ENCODE data around the gene KRTAP10-7. TPM values are rescaled to one million over a fixed set of nuclear protein-coding genes. Genes with fewer than 3 reads are reported as not detected.
"Not testable (repeated sequence)": the region's sequence is repeated elsewhere in the genome, so short reads cannot be mapped to it uniquely, and the experiment has no call there.

Gene KRTAP10-7
- polyA plus RNA-seq, 2 donors: not detected

- no peak overlapping the region for H3K4me3 ChIP-seq (ENCODE audit: low read depth in 1 of 2, low read length in 2 of 2)
These were observed 8.8 kb downstream of the KRTAP10-7 start for GRCh38 chr21:44609193-44609592.

GRCh38 chr21:44610157-44610843 is 9.9 kb downstream of the KRTAP10-7 start:
- H3K4me3 ChIP-seq (ENCODE audit: low read depth in 1 of 2, low read length in 2 of 2); H3K9me3 ChIP-seq (ENCODE audit: control insufficient read depth in 2 of 2, insufficient read depth in 1 of 2, low read depth in 1 of 2, low read length in 1 of 2); H3K27me3 ChIP-seq (ENCODE audit: control insufficient read depth in 1 of 2, insufficient read depth in 2 of 2, low read length in 2 of 2); H3K36me3 ChIP-seq (ENCODE audit: control insufficient read depth in 2 of 2, insufficient read depth in 2 of 2, low read length in 1 of 2); H3K27ac ChIP-seq (ENCODE audit: low read depth in 2 of 2, low read length in 1 of 2); H3K4me1 ChIP-seq (ENCODE audit: control insufficient read depth in 2 of 2, insufficient read depth in 2 of 2, low read length in 1 of 2): not testable (repeated sequence)
- WGBS, 2 donors: 86 to 95% methylated on average over 7 of the region's 7 CpGs

More at GRCh38 chr21:44609193-44609592, 8.8 kb downstream of the KRTAP10-7 start:
- no peaks in the 10 kb centered on the region for H3K36me3 ChIP-seq (ENCODE audit: control insufficient read depth in 2 of 2, insufficient read depth in 2 of 2, low read length in 1 of 2)
- no peak overlapping the region for H3K27ac ChIP-seq (ENCODE audit: low read depth in 2 of 2, low read length in 1 of 2)
- no peaks in the 10 kb centered on the region for H3K4me1 ChIP-seq (ENCODE audit: control insufficient read depth in 2 of 2, insufficient read depth in 2 of 2, low read length in 1 of 2)
- H3K9me3 ChIP-seq (ENCODE audit: control insufficient read depth in 2 of 2, insufficient read depth in 1 of 2, low read depth in 1 of 2, low read length in 1 of 2): peaks cover 2 to 9% of the 10 kb centered on the region in 2 donors
- no peaks in the 10 kb centered on the region for H3K27me3 ChIP-seq (ENCODE audit: control insufficient read depth in 1 of 2, insufficient read depth in 2 of 2, low read length in 2 of 2)

- Histone ChIP-seq H3K36me3 (ENCODE audit: control insufficient read depth in 2 of 2, insufficient read depth in 2 of 2, low read length in 1 of 2) (no peaks in the 10 kb centered on the region), H3K4me3 (ENCODE audit: low read depth in 1 of 2, low read length in 2 of 2) (no peak overlapping the region), H3K27ac (ENCODE audit: low read depth in 2 of 2, low read length in 1 of 2) (no peak overlapping the region), H3K27me3 (ENCODE audit: control insufficient read depth in 1 of 2, insufficient read depth in 2 of 2, low read length in 2 of 2) (no peaks in the 10 kb centered on the region), H3K4me1 (ENCODE audit: control insufficient read depth in 2 of 2, insufficient read depth in 2 of 2, low read length in 1 of 2) (no peaks in the 10 kb centered on the region), H3K9me3 (ENCODE audit: control insufficient read depth in 2 of 2, insufficient read depth in 1 of 2, low read depth in 1 of 2, low read length in 1 of 2) (peaks cover 2 to 9% of the 10 kb centered on the region in 2 donors)
- WGBS, 2 donors: 77 to 80% methylated on average over 4 of the region's 4 CpGs
These were observed 11.2 kb downstream of the KRTAP10-7 start for GRCh38 chr21:44611551-44611950.

- Histone ChIP-seq H3K27ac (ENCODE audit: low read depth in 2 of 2, low read length in 1 of 2) (no peak within 1 kb of the TSS), H3K27me3 (ENCODE audit: control insufficient read depth in 1 of 2, insufficient read depth in 2 of 2, low read length in 2 of 2) (no peaks in the 10 kb centered on the region), H3K4me1 (ENCODE audit: control insufficient read depth in 2 of 2, insufficient read depth in 2 of 2, low read length in 1 of 2) (no peaks in the 10 kb centered on the region), H3K36me3 (ENCODE audit: control insufficient read depth in 2 of 2, insufficient read depth in 2 of 2, low read length in 1 of 2) (no peaks in the 10 kb centered on the region), H3K4me3 (ENCODE audit: low read depth in 1 of 2, low read length in 2 of 2) (no peak within 1 kb of the TSS), H3K9me3 (ENCODE audit: control insufficient read depth in 2 of 2, insufficient read depth in 1 of 2, low read depth in 1 of 2, low read length in 1 of 2) (peaks cover 2 to 9% of the 10 kb centered on the region in 2 donors)
- WGBS, 2 donors: 82 to 88% methylated on average over 8 of the region's 8 CpGs
These were observed 11.7 kb downstream of the KRTAP10-7 start, which contains the start of gene KRTAP10-8 for GRCh38 chr21:44612029-44612486. Gene KRTAP10-8 (plus strand): TSS chr21:44612079. CDS start chr21:44612101, 22 bp downstream.

- no peaks in the 10 kb centered on the region for H3K4me1 ChIP-seq (ENCODE audit: control insufficient read depth in 2 of 2, insufficient read depth in 2 of 2, low read length in 1 of 2)
- no peak overlapping the region for H3K27ac ChIP-seq (ENCODE audit: low read depth in 2 of 2, low read length in 1 of 2)
- H3K36me3 ChIP-seq (ENCODE audit: control insufficient read depth in 2 of 2, insufficient read depth in 2 of 2, low read length in 1 of 2): no peaks in the 10 kb centered on the region
- H3K9me3 ChIP-seq (ENCODE audit: control insufficient read depth in 2 of 2, insufficient read depth in 1 of 2, low read depth in 1 of 2, low read length in 1 of 2): peaks cover 2 to 9% of the 10 kb centered on the region in 2 donors
- no peak overlapping the region for H3K4me3 ChIP-seq (ENCODE audit: low read depth in 1 of 2, low read length in 2 of 2)
- 84 to 86% methylated on average over 11 to 13 of the region's 13 CpGs for WGBS, 2 donors
- H3K27me3 ChIP-seq (ENCODE audit: control insufficient read depth in 1 of 2, insufficient read depth in 2 of 2, low read length in 2 of 2): no peaks in the 10 kb centered on the region
These were observed 12.4 kb downstream of the KRTAP10-7 start for GRCh38 chr21:44612669-44613229.

GRCh38 chr21:44613386-44614155 is 13.2 kb downstream of the KRTAP10-7 start:
- peaks cover 2 to 9% of the 10 kb centered on the region in 2 donors for H3K9me3 ChIP-seq (ENCODE audit: control insufficient read depth in 2 of 2, insufficient read depth in 1 of 2, low read depth in 1 of 2, low read length in 1 of 2)
- H3K27ac ChIP-seq (ENCODE audit: low read depth in 2 of 2, low read length in 1 of 2): no peak overlapping the region
- H3K4me3 ChIP-seq (ENCODE audit: low read depth in 1 of 2, low read length in 2 of 2): no peak overlapping the region
- no peaks in the 10 kb centered on the region for H3K4me1 ChIP-seq (ENCODE audit: control insufficient read depth in 2 of 2, insufficient read depth in 2 of 2, low read length in 1 of 2)
- H3K27me3 ChIP-seq (ENCODE audit: control insufficient read depth in 1 of 2, insufficient read depth in 2 of 2, low read length in 2 of 2): no peaks in the 10 kb centered on the region
- H3K36me3 ChIP-seq (ENCODE audit: control insufficient read depth in 2 of 2, insufficient read depth in 2 of 2, low read length in 1 of 2): no peaks in the 10 kb centered on the region
- whole genome bisulfite sequencing, 2 donors: 85 to 90% methylated on average over 23 to 26 of the region's 26 CpGs

GRCh38 chr21:44614161-44614631 is 13.8 kb downstream of the KRTAP10-7 start:
- WGBS, 2 donors: 81 to 83% methylated on average over 20 of the region's 20 CpGs
- no peak overlapping the region for H3K4me3 ChIP-seq (ENCODE audit: low read depth in 1 of 2, low read length in 2 of 2)
- H3K27me3 ChIP-seq (ENCODE audit: control insufficient read depth in 1 of 2, insufficient read depth in 2 of 2, low read length in 2 of 2): no peaks in the 10 kb centered on the region
- H3K36me3 ChIP-seq (ENCODE audit: control insufficient read depth in 2 of 2, insufficient read depth in 2 of 2, low read length in 1 of 2): no peaks in the 10 kb centered on the region
- H3K4me1 ChIP-seq (ENCODE audit: control insufficient read depth in 2 of 2, insufficient read depth in 2 of 2, low read length in 1 of 2): no peaks in the 10 kb centered on the region
- H3K9me3 ChIP-seq (ENCODE audit: control insufficient read depth in 2 of 2, insufficient read depth in 1 of 2, low read depth in 1 of 2, low read length in 1 of 2): peaks cover 2 to 9% of the 10 kb centered on the region in 2 donors
- no peak overlapping the region for H3K27ac ChIP-seq (ENCODE audit: low read depth in 2 of 2, low read length in 1 of 2)

- Histone ChIP-seq H3K9me3 (ENCODE audit: control insufficient read depth in 2 of 2, insufficient read depth in 1 of 2, low read depth in 1 of 2, low read length in 1 of 2) (peaks cover 2 to 9% of the 10 kb centered on the region in 2 donors), H3K4me1 (ENCODE audit: control insufficient read depth in 2 of 2, insufficient read depth in 2 of 2, low read length in 1 of 2) (no peaks in the 10 kb centered on the region), H3K27me3 (ENCODE audit: control insufficient read depth in 1 of 2, insufficient read depth in 2 of 2, low read length in 2 of 2) (no peaks in the 10 kb centered on the region), H3K4me3 (ENCODE audit: low read depth in 1 of 2, low read length in 2 of 2) (no peak overlapping the region), H3K27ac (ENCODE audit: low read depth in 2 of 2, low read length in 1 of 2) (no peak overlapping the region), H3K36me3 (ENCODE audit: control insufficient read depth in 2 of 2, insufficient read depth in 2 of 2, low read length in 1 of 2) (no peaks in the 10 kb centered on the region)
- 81 to 83% methylated on average over 28 of the region's 28 CpGs for WGBS, 2 donors
These were observed 14.6 kb downstream of the KRTAP10-7 start for GRCh38 chr21:44614961-44615391.

- Histone ChIP-seq H3K36me3 (ENCODE audit: control insufficient read depth in 2 of 2, insufficient read depth in 2 of 2, low read length in 1 of 2) (no peaks in the 10 kb centered on the region), H3K4me1 (ENCODE audit: control insufficient read depth in 2 of 2, insufficient read depth in 2 of 2, low read length in 1 of 2) (no peaks in the 10 kb centered on the region), H3K9me3 (ENCODE audit: control insufficient read depth in 2 of 2, insufficient read depth in 1 of 2, low read depth in 1 of 2, low read length in 1 of 2) (peaks cover under 1 to 8% of the 10 kb centered on the region in 2 donors), H3K4me3 (ENCODE audit: low read depth in 1 of 2, low read length in 2 of 2) (no peak overlapping the region), H3K27me3 (ENCODE audit: control insufficient read depth in 1 of 2, insufficient read depth in 2 of 2, low read length in 2 of 2) (no peaks in the 10 kb centered on the region), H3K27ac (ENCODE audit: low read depth in 2 of 2, low read length in 1 of 2) (no peak overlapping the region)
- WGBS, 2 donors: 74 to 77% methylated on average over 8 of the region's 8 CpGs
These were observed 15.1 kb downstream of the KRTAP10-7 start for GRCh38 chr21:44615466-44615865.
